H9 (cell line): ENCODE measurements around the gene OR11H6. TPM values are rescaled to one million over a fixed set of nuclear protein-coding genes. Genes with fewer than 3 reads are reported as not detected.

Source experiments
- DNase-seq: peaks from one replicate; pipeline ENCODE4 v3.0.0-alpha.2; 2017
- H2AFZ ChIP-seq: one replicate; pipeline ENCODE4 v1.6.1; 2013; ENCODE audit warnings: mild to moderate bottlenecking, low read length, control low read depth, moderate library complexity
- H2AK5ac ChIP-seq: 2 replicates; pipeline ENCODE4 v1.6.1; 2013; ENCODE audit warnings: low read length, control low read depth, mixed read lengths; ENCODE audit not compliant: insufficient read length
- H2BK120ac ChIP-seq: one replicate; pipeline ENCODE4 v1.6.1; 2013; ENCODE audit warnings: low read depth, mild to moderate bottlenecking, low read length, control low read depth, inconsistent platforms; ENCODE audit not compliant: poor library complexity, severe bottlenecking
- H2BK12ac ChIP-seq: 2 replicates; pipeline ENCODE4 v1.6.1; 2013; ENCODE audit warnings: low read length, control low read depth, mixed read lengths, low read depth; ENCODE audit not compliant: insufficient read length
- H2BK15ac ChIP-seq: 2 replicates; pipeline ENCODE4 v1.6.1; 2013; ENCODE audit warnings: low read depth, low read length, control low read depth
- H2BK20ac ChIP-seq: one replicate; pipeline ENCODE4 v1.6.1; 2013; ENCODE audit warnings: low read depth, mild to moderate bottlenecking, low read length, control low read depth, inconsistent platforms; ENCODE audit not compliant: poor library complexity, severe bottlenecking
- H2BK5ac ChIP-seq: 2 replicates; pipeline ENCODE4 v1.6.1; 2013; ENCODE audit warnings: low read length, control low read depth, mixed read lengths; ENCODE audit not compliant: insufficient read length
- H3K14ac ChIP-seq: 2 replicates; pipeline ENCODE4 v1.6.1; 2013; ENCODE audit warnings: low read length, control low read depth; ENCODE audit not compliant: insufficient read depth
- H3K18ac ChIP-seq: 2 replicates; pipeline ENCODE4 v1.6.1; 2013; ENCODE audit warnings: low read depth, mild to moderate bottlenecking, mixed read lengths, low read length, control low read depth; ENCODE audit not compliant: insufficient read length
- H3K23ac ChIP-seq: 2 replicates; pipeline ENCODE4 v1.6.1; 2013; ENCODE audit warnings: low read length, control low read depth, mixed read lengths, low read depth; ENCODE audit not compliant: insufficient read length
- H3K23me2 ChIP-seq: 2 replicates; pipeline ENCODE4 v1.6.1; 2013; ENCODE audit warnings: low read depth, mild to moderate bottlenecking, mixed read lengths, low read length, control low read depth; ENCODE audit not compliant: insufficient read length, poor library complexity, severe bottlenecking
- H3K27ac ChIP-seq: 2 replicates; pipeline ENCODE4 v1.5.1; 2013; ENCODE audit warnings: low read length, control low read depth, mixed read lengths, low read depth; ENCODE audit not compliant: insufficient read length
- H3K27me3 ChIP-seq: 2 replicates; pipeline ENCODE4 v1.6.1; 2013; ENCODE audit warnings: low read length, control low read depth, inconsistent platforms; ENCODE audit not compliant: insufficient read depth
- H3K4ac ChIP-seq: 2 replicates; pipeline ENCODE4 v1.6.1; 2013; ENCODE audit warnings: low read depth, mild to moderate bottlenecking, control low read depth, inconsistent platforms, low read length, moderate library complexity
- H3K4me1 ChIP-seq: 2 replicates; pipeline ENCODE4 v1.6.1; 2013; ENCODE audit warnings: low read length, control low read depth, inconsistent platforms; ENCODE audit not compliant: insufficient read depth
- H3K4me2 ChIP-seq: 2 replicates; pipeline ENCODE4 v1.6.1; 2013; ENCODE audit warnings: low read length, control low read depth, mixed read lengths; ENCODE audit not compliant: insufficient read length, insufficient read depth
- H3K56ac ChIP-seq: 2 replicates; pipeline ENCODE4 v1.6.1; 2013; ENCODE audit warnings: low read depth, mild to moderate bottlenecking, mixed read lengths, low read length, control low read depth; ENCODE audit not compliant: insufficient read length
- H3K79me1 ChIP-seq: 2 replicates; pipeline ENCODE4 v1.6.1; 2013; ENCODE audit warnings: low read depth, mild to moderate bottlenecking, moderate library complexity, low read length, control low read depth, inconsistent platforms; ENCODE audit not compliant: insufficient read depth, poor library complexity, severe bottlenecking
- H3K79me2 ChIP-seq: 2 replicates; pipeline ENCODE4 v1.6.1; 2013; ENCODE audit warnings: low read length, control low read depth, inconsistent platforms; ENCODE audit not compliant: insufficient read depth
- H3K9ac ChIP-seq: 2 replicates; pipeline ENCODE4 v1.6.1; 2013; ENCODE audit warnings: low read length, control low read depth, mixed read lengths; ENCODE audit not compliant: insufficient read length; ENCODE audit errors: extremely low read depth
- H3K9me3 ChIP-seq: one replicate; pipeline ENCODE4 v1.6.1; 2013; ENCODE audit warnings: low read depth, low read length, inconsistent platforms; ENCODE audit not compliant: control insufficient read depth
- H3T11ph ChIP-seq: one replicate; pipeline ENCODE4 v1.6.1; 2013; ENCODE audit warnings: mild to moderate bottlenecking, low read length, control low read depth, inconsistent platforms
- H4K20me1 ChIP-seq: one replicate; pipeline ENCODE4 v1.6.1; 2013; ENCODE audit not compliant: control insufficient read depth, insufficient read length, insufficient read depth
- H4K5ac ChIP-seq: 2 replicates; pipeline ENCODE4 v1.6.1; 2013; ENCODE audit warnings: low read depth, mild to moderate bottlenecking, mixed read lengths, low read length, control low read depth; ENCODE audit not compliant: insufficient read length
- H4K8ac ChIP-seq: replicated peaks from 2 replicates; pipeline ENCODE4 v1.6.1; 2013; ENCODE audit warnings: low read length, control low read depth, mixed read lengths, low read depth; ENCODE audit not compliant: insufficient read length
- H4K91ac ChIP-seq: 2 replicates; pipeline ENCODE4 v1.6.1; 2013; ENCODE audit warnings: low read depth, mild to moderate bottlenecking, moderate library complexity, mixed read lengths, low read length, control low read depth; ENCODE audit not compliant: insufficient read length
- H3K27ac Mint-ChIP-seq, 3 experiments: 2 replicates in 2 of 3; 3 replicates in 1 of 3; pipeline ENCODE4 v1.8.0; 2020 to 2021; ENCODE audit warnings: mixed read lengths in 3 of 3, mild to moderate bottlenecking in 1 of 3, moderate library complexity in 1 of 3
- H3K27me3 Mint-ChIP-seq: 2 replicates; pipeline ENCODE4 v1.8.0; 2021; ENCODE audit warnings: low read depth, mild to moderate bottlenecking, moderate library complexity, mixed read lengths
- H3K36me3 Mint-ChIP-seq, 3 experiments: 2 replicates in 2 of 3; 3 replicates in 1 of 3; pipeline ENCODE4 v1.8.0; 2020 to 2021; ENCODE audit warnings: low read depth in 3 of 3, mixed read lengths in 3 of 3; ENCODE audit not compliant: insufficient read depth in 1 of 3
- H3K4me1 Mint-ChIP-seq, 2 experiments: 2 replicates each; pipeline ENCODE4 v1.8.0; 2020; ENCODE audit warnings: mixed read lengths in 2 of 2
- H3K4me3 Mint-ChIP-seq, 2 experiments: 2 replicates in 1 of 2; 3 replicates in 1 of 2; pipeline ENCODE4 v1.8.0; 2020 to 2021; ENCODE audit warnings: mild to moderate bottlenecking in 2 of 2, mixed read lengths in 2 of 2, moderate library complexity in 1 of 2
- H3K9me3 Mint-ChIP-seq, 2 experiments: 2 replicates in 1 of 2; 3 replicates in 1 of 2; pipeline ENCODE4 v1.8.0; 2020; ENCODE audit warnings: mild to moderate bottlenecking in 2 of 2, mixed read lengths in 2 of 2, moderate library complexity in 1 of 2
- WGBS: extraction: QIAGEN DNeasy Blood & Tissue Kit; methylation state at CpG from one replicate; pipeline ENCODE4 v1.1.7; 2013; ENCODE audit warnings: missing lambda C conversion rate, low lambda C conversion rate, mixed read lengths; ENCODE audit not compliant: insufficient read length; ENCODE audit errors: extremely low coverage; 5-methylcytosine and 5-hydroxymethylcytosine counted together
- total RNA-seq: library from RNA; stranded (reverse); gene quantifications from 2 replicates; pipeline ENCODE4 v1.2.1, GENCODE V29; 2021
- TF ChIP-seq, protein P1 (sequence below): fragments of 200-600 bp; sonication (generic); conservative IDR thresholded peaks from 3 replicates; pipeline ENCODE4 v1.8.0; 2021; ENCODE audit warnings: antibody characterized with exemption, mild to moderate bottlenecking

The OR11H6 gene
- total RNA-seq, 1 experiment from 2014 or later = not detected

GRCh38 chr14:20215196-20215595 is 8.3 kb upstream of the OR11H6 start:
- no peak overlapping the region for H4K91ac ChIP-seq
- no peak overlapping the region for H3K4me3 Mint-ChIP-seq
- H3K79me1 ChIP-seq = no peaks in the 10 kb centered on the region
- H3K4me2 ChIP-seq = no peak overlapping the region
- WGBS = no CpG with 5 or more reads among the region's 2 CpGs
- H3K27me3 Mint-ChIP-seq = peaks cover 2% of the 10 kb centered on the region
- no peak for DNase-seq
- H2AK5ac ChIP-seq = no peak overlapping the region
- no peak overlapping the region for H2BK20ac ChIP-seq
- H2BK12ac ChIP-seq = no peak overlapping the region
- H2BK120ac ChIP-seq = no peak overlapping the region
- no peak overlapping the region for H3K27ac Mint-ChIP-seq
- no peak overlapping the region for H3K14ac ChIP-seq
- H3K79me2 ChIP-seq = no peaks in the 10 kb centered on the region
- peaks cover 47% of the 10 kb centered on the region for H3K9me3 ChIP-seq
- H4K8ac ChIP-seq = no peak overlapping the region
- H3K56ac ChIP-seq = no peak overlapping the region
- no peaks in the 10 kb centered on the region for H4K20me1 ChIP-seq
- H3K27me3 ChIP-seq = no peaks in the 10 kb centered on the region
- H2AFZ ChIP-seq = no peak overlapping the region
- H3K4me1 ChIP-seq = no peaks in the 10 kb centered on the region
- H4K5ac ChIP-seq = no peak overlapping the region
- H3K27ac ChIP-seq = no peak overlapping the region
- no peaks in the 10 kb centered on the region for H3K23me2 ChIP-seq
- TF ChIP-seq, protein P1, sequence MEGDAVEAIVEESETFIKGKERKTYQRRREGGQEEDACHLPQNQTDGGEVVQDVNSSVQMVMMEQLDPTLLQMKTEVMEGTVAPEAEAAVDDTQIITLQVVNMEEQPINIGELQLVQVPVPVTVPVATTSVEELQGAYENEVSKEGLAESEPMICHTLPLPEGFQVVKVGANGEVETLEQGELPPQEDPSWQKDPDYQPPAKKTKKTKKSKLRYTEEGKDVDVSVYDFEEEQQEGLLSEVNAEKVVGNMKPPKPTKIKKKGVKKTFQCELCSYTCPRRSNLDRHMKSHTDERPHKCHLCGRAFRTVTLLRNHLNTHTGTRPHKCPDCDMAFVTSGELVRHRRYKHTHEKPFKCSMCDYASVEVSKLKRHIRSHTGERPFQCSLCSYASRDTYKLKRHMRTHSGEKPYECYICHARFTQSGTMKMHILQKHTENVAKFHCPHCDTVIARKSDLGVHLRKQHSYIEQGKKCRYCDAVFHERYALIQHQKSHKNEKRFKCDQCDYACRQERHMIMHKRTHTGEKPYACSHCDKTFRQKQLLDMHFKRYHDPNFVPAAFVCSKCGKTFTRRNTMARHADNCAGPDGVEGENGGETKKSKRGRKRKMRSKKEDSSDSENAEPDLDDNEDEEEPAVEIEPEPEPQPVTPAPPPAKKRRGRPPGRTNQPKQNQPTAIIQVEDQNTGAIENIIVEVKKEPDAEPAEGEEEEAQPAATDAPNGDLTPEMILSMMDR = no peak
- H3K36me3 Mint-ChIP-seq = peaks cover 9 to 25% (median 20%) of the 10 kb centered on the region in 3 experiments; a peak in 6 of 7 replicates
- H3K4me1 Mint-ChIP-seq = no peaks in the 10 kb centered on the region
- H3K4ac ChIP-seq = no peak overlapping the region
- H3K23ac ChIP-seq = no peak overlapping the region
- no peak overlapping the region for H2BK5ac ChIP-seq
- H3K9ac ChIP-seq = no peak overlapping the region
- H3K9me3 Mint-ChIP-seq = peaks cover 83 to 88% of the 10 kb centered on the region in 2 experiments
- no peak overlapping the region for H3K18ac ChIP-seq
- H3T11ph ChIP-seq = no peak overlapping the region
- no peak overlapping the region for H2BK15ac ChIP-seq
